IPS DF 6.9 (cell line): Measurements from ENCODE around the gene LDAF1.
"Not testable (repeated sequence)": the region's sequence is repeated elsewhere in the genome, so short reads cannot be mapped to it uniquely, and the experiment has no call there.

Experiments
- DNase-seq: peaks from one replicate; pipeline ENCODE4 v3.0.0-alpha.2; 2013; ENCODE audit warnings: low read depth, low spot score
- H3K27ac ChIP-seq: one replicate; pipeline ENCODE4 v1.5.1; 2013; ENCODE audit warnings: low read length, control low read depth
- H3K27me3 ChIP-seq: 2 replicates; pipeline ENCODE4 v1.6.1; 2013; ENCODE audit warnings: mild to moderate bottlenecking, low read length; ENCODE audit not compliant: control insufficient read depth, insufficient read depth
- H3K36me3 ChIP-seq: 2 replicates; pipeline ENCODE4 v1.6.1; 2013; ENCODE audit warnings: low read length; ENCODE audit not compliant: control insufficient read depth, insufficient read depth
- H3K4me1 ChIP-seq: 2 replicates; pipeline ENCODE4 v1.6.1; 2013; ENCODE audit warnings: low read length; ENCODE audit not compliant: control insufficient read depth, insufficient read depth
- H3K4me3 ChIP-seq: 2 replicates; pipeline ENCODE4 v1.5.1; 2013; ENCODE audit warnings: mild to moderate bottlenecking, low read length
- H3K9me3 ChIP-seq: 2 replicates; pipeline ENCODE4 v1.6.1; 2013; ENCODE audit warnings: low read length, inconsistent platforms; ENCODE audit not compliant: control insufficient read depth, insufficient read depth
- WGBS: extraction: QIAGEN DNeasy Blood & Tissue Kit; methylation state at CpG from one replicate; pipeline ENCODE4 v1.1.7; 2013; ENCODE audit warnings: mixed read lengths, missing lambda C conversion rate; ENCODE audit not compliant: insufficient read length, insufficient coverage; 5-methylcytosine and 5-hydroxymethylcytosine counted together

The LDAF1 gene

DNA sequence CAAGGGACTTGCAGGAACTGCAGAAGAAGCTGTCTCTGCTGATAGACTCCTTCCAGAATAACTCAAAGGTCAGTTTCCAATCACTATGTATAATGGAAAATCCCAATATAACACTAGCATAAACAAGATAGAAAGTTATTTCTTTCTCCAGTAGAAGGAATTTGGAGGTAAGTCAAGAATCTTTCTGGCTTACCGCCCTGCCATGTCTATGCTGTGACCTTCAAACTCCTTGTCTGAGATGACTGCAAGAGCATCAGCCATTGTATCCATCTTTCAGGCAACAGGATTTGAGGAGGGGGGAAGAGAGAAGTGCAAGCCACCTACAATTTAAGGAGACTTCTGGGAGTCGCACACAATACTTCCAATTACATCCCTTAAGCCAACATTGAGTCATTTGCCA, 2.7 kb downstream of the LDAF1 start:
- H3K4me1 ChIP-seq = no peaks in the 10 kb centered on the region
- no peak overlapping the region for H3K4me3 ChIP-seq
- H3K9me3 ChIP-seq = no peaks in the 10 kb centered on the region
- peaks cover 11% of the 10 kb centered on the region; the same call in 1 of the 2 replicates for H3K36me3 ChIP-seq
- no peaks in the 10 kb centered on the region for H3K27me3 ChIP-seq
- no peak for DNase-seq
- no CpG with 5 or more reads among the region's 2 CpGs for WGBS
- H3K27ac ChIP-seq = no peak overlapping the region

DNA sequence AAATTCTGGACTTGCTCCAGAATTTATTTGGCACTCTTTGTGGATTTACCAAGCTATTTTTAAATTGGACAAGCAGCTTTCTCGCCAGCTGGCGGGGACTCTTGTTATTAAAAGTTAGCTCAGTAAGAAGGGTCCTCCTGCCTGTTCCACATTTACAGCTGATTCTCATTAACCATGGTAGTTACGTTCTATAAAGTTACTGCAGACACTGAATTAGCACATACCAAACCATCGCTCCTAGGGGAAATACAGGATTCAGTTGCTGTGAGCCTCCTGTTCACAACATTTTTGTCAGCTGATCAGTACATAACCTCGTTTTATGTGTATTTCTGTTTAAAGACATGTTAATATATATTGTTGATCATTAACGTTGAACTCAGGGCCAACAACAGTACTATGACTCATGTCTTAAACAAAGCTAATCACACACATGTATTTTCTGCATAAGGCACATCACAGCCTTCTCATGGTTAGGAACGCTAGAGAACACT, 4.2 kb downstream of the LDAF1 start:
- WGBS = no CpG with 5 or more reads among the region's 7 CpGs
- H3K36me3 ChIP-seq = peaks cover 17% of the 10 kb centered on the region; the same call in 1 of the 2 replicates
- H3K27me3 ChIP-seq = no peaks in the 10 kb centered on the region
- no peak for DNase-seq
- H3K27ac ChIP-seq = no peak overlapping the region
- H3K4me3 ChIP-seq = no peak overlapping the region
- no peaks in the 10 kb centered on the region for H3K9me3 ChIP-seq
- no peaks in the 10 kb centered on the region for H3K4me1 ChIP-seq

DNA sequence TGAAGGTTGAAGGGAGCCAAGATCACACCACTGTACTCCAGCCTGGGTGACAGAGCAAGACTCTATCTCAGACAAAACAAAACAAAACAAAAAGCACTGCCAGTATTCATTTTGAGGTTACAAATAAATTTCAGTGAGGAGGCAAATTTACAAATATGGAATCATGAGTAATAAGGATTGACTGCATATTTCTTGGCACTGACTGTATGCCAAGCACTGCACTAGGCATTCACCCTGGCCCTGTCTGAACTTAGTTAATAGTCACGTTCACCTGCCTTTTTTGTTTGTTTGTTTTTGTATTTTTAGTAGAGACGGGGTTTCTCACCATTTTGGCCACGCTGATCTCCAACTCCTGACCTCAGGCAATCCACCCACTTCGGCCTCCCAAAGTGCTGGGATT, 5.1 kb downstream of the LDAF1 start:
- H3K9me3 ChIP-seq = no peaks in the 10 kb centered on the region
- H3K4me3 ChIP-seq = no peak overlapping the region
- H3K27me3 ChIP-seq = no peaks in the 10 kb centered on the region
- no peaks in the 10 kb centered on the region for H3K4me1 ChIP-seq
- peaks cover 17% of the 10 kb centered on the region; the same call in 1 of the 2 replicates for H3K36me3 ChIP-seq
- no peak for DNase-seq
- H3K27ac ChIP-seq = no peak overlapping the region
- no CpG with 5 or more reads among the region's 4 CpGs for WGBS

DNA sequence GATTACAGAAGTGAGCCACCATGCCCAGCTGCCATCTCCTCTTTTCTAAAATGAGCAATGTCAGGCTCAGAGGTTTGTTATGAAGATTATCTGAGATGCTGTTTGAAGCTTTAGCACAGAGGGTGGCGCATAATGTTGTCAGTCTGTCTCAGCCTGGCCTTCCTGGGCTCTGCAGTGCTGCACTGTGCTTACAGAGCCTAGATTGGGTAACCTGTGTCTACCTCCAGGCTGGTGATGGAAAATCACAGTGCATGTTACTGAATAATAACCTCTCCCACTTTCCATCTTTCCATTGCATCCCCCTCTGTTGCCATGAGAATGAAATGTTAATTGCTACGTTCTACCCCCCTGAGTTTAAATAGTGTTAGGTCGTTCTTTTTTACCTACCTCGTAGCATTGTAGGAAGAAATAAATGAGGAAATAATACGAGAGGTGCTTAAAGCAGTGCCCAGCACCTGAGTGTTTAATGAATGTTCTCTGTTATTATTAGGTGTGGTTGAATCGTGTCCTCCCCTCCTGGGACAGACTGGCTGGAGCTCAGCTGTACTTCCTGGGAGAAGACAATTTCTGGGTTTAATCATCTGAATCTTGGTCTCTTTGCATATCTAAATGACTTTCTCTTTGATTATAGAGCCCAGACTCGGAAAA, 6.2 kb downstream of the LDAF1 start:
- WGBS = no CpG with 5 or more reads among the region's 7 CpGs
- Histone ChIP-seq H3K27ac (no peak overlapping the region), H3K4me3 (no peak overlapping the region), H3K36me3 (peaks cover 17% of the 10 kb centered on the region; the same call in 1 of the 2 replicates), H3K9me3 (no peaks in the 10 kb centered on the region), H3K4me1 (no peaks in the 10 kb centered on the region), H3K27me3 (no peaks in the 10 kb centered on the region)
- DNase-seq = no peak

DNA sequence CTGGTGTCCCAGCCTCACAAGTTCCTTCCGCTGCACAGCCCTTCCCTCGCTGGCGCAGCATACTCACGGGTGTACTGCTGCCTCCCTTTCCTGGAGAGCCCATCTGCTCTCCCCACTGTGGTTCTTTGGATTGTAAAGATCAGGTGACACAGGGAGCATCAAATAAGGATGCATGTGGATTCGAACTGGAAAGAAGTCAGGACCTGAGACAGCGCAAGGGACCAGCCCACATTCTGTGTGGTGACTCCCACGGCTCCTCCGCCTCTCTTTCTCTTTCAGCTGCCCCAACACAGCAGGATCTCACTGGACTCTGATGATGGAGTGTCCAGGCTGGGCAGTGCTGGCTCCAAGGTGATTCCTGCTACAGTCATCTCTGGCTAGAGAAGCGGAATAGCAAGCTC, 8.1 kb downstream of the LDAF1 start:
- peaks cover 20% of the 10 kb centered on the region; the same call in 1 of the 2 replicates for H3K36me3 ChIP-seq
- no peaks in the 10 kb centered on the region for H3K27me3 ChIP-seq
- no peak overlapping the region for H3K27ac ChIP-seq
- H3K4me1 ChIP-seq = no peaks in the 10 kb centered on the region
- DNase-seq = no peak
- no peak overlapping the region for H3K4me3 ChIP-seq
- no peaks in the 10 kb centered on the region for H3K9me3 ChIP-seq
- no CpG with 5 or more reads among the region's 9 CpGs for WGBS

DNA sequence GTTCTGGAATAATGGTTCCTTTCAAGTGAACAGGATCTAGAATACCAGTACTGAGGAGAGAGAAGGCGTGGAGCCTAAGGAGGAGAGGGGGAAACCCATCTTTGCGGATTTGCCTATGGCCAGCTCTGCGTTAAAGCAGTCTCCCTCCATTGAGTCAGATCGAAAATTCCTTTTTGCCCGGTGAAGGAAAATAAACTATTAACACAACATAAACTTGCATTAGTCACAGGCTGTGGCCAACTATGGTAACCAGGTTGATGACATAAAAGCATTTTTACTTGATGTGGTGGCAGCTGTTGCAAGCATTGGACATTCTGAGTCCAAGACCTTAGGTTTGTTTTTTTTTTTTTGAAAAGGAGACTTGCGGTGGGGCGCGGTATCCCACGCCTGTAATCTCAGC, 8.9 kb downstream of the LDAF1 start:
- Histone ChIP-seq H3K27me3 (no peaks in the 10 kb centered on the region), H3K4me3 (no peak overlapping the region), H3K9me3 (no peaks in the 10 kb centered on the region), H3K4me1 (no peaks in the 10 kb centered on the region), H3K27ac (no peak overlapping the region), H3K36me3 (peaks cover 20% of the 10 kb centered on the region; the same call in 1 of the 2 replicates)
- no peak for DNase-seq
- WGBS = no CpG with 5 or more reads among the region's 9 CpGs

DNA sequence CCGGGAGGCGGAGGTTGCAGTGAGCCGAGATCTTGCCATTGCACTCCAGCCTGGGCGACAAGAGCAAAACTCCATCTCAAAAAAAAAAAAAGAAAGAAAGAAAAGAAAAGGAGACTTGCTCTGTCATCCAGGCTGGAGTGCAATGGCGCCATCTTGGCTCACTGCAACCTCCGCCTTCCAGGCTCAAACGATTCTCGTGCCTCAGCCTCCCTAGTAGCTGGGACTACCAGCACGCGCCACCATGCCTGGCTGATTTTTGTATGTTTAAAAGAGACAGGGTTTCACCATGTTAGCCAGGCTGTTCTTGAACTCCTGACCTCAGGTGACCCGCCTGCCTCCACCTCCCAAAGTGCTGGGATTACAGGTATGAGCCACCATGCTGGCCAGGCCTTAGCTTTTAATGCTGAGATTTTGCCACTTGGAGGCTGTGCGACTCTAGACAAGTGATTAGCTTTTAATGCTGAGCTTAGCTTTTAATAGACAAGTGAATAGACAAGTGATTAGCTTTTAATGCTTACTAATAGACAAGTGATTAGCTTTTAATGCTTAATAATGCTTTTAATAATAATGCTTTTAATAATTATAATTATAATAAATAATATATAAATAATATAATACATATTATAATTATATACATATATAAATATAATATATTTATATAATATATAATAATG, 9.6 kb downstream of the LDAF1 start:
- peaks cover 18% of the 10 kb centered on the region; the same call in 1 of the 2 replicates for H3K36me3 ChIP-seq
- H3K27me3 ChIP-seq = no peaks in the 10 kb centered on the region
- no peaks in the 10 kb centered on the region for H3K4me1 ChIP-seq
- no peak for DNase-seq
- no CpG with 5 or more reads among the region's 12 CpGs for WGBS
- H3K27ac ChIP-seq = no peak overlapping the region
- no peak overlapping the region for H3K4me3 ChIP-seq
- no peaks in the 10 kb centered on the region for H3K9me3 ChIP-seq

DNA sequence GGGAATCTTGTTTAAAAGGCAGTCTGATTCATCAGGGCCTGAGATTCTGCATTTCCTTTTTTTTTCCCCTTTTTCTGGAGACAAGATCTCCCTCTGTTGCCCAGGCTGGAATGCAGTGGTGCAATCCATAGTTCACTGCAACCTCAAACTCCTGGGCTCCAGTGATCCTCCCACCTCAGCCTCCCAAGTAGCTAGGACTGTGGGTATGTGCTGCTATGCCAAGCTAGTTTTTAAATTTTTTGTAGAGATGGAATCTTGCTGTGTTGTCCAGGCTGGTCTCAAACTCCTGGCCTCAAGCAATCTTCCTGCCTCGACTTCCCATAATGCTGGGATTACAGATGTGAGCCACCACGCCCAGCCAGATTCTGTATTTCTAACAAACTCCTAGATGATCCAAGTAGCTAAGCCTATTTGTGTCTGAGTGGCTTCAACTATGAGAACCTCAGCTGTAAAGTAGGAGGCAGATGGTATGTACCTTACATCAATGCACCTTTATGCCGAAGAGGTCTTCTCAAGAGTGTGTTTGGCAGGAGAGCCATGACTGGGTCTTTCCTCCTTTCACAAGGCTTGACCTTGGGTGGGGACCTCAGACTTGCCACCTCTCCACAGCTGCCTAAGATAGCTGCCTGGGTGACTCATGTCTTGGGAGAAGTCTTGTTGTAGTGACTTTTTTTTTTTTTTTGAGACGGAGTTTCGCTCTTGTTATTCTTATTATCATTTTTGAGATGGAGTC, 10.9 kb downstream of the LDAF1 start:
- Histone ChIP-seq H3K4me3 (no peak overlapping the region), H3K9me3 (no peaks in the 10 kb centered on the region), H3K27me3 (no peaks in the 10 kb centered on the region), H3K4me1 (no peaks in the 10 kb centered on the region), H3K27ac (no peak overlapping the region), H3K36me3 (peaks cover 16% of the 10 kb centered on the region; the same call in 1 of the 2 replicates)
- WGBS = no CpG with 5 or more reads among the region's 5 CpGs
- DNase-seq = no peak

DNA sequence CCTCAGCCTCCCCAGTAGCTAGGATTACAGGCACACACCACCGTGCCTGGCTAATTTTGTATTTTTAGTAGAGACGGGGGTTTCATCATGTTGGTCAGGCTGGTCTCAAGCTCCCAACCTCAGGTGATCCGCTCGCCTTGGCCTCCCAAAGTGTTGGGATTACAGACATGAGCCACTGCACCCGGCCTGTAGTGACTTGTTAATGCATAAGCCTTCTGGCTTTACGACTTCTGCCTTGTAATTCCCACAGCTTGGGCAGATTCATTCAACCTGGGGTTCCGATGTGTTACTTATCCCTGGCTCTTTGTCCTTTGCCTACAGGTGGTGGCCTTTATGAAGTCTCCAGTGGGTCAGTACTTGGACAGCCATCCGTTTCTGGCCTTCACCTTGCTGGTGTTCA, 11.6 kb downstream of the LDAF1 start:
- peaks cover 14% of the 10 kb centered on the region; the same call in 1 of the 2 replicates for H3K36me3 ChIP-seq
- not testable (repeated sequence) for H3K4me3 ChIP-seq, H3K9me3 ChIP-seq, H3K4me1 ChIP-seq, H3K27ac ChIP-seq, H3K27me3 ChIP-seq, DNase-seq
- no CpG with 5 or more reads among the region's 8 CpGs for WGBS

DNA sequence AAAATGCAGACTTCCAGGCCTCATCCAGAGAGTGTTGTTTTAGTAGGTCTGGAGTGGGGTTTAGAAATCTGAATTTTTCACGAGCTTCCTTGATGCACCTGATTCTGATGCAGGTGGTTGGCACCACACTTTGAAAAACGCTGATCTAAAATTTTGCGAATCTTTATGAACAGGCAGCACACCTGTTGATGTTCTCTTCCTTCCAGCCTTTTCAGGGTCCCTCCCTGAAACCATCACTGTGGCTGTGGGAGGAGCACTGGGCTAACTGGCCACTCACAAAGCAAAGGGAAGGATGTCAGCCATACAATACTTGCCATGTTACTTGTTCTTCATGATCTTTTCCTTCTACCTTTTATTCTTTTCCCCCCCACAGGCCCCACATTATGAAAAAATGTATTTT, 14.2 kb downstream of the LDAF1 start:
- H3K27ac ChIP-seq = no peak overlapping the region
- H3K27me3 ChIP-seq = no peaks in the 10 kb centered on the region
- H3K4me3 ChIP-seq = no peak overlapping the region
- no peaks in the 10 kb centered on the region for H3K9me3 ChIP-seq
- WGBS = no CpG with 5 or more reads among the region's 3 CpGs
- no peak for DNase-seq
- peaks cover 7% of the 10 kb centered on the region; the same call in 1 of the 2 replicates for H3K36me3 ChIP-seq
- no peaks in the 10 kb centered on the region for H3K4me1 ChIP-seq
